Lower lobe of right lung (tissue), 2 donors: ENCODE results near the gene TCF4. TPM values are rescaled to one million over a fixed set of nuclear protein-coding genes. Genes with fewer than 3 reads are reported as not detected.

ENCODE experiments used
- ATAC-seq, 2 donors: fragments of 200-7000 bp; cut with Tn5 transposase; one replicate each; pipeline ENCODE4 v1.9.1; 2020 to 2022; ENCODE audit warnings: mild to moderate bottlenecking in 2 of 2, moderate library complexity in 2 of 2
- DNase-seq: peaks from one replicate; pipeline ENCODE4 v3.0.0-alpha.2; 2020
- H3K27ac ChIP-seq: fragments of 200-600 bp; one replicate; pipeline ENCODE4 v1.8.0; 2022
- H3K27me3 ChIP-seq: fragments of 200-600 bp; one replicate; pipeline ENCODE4 v1.8.0; 2022; ENCODE audit warnings: low read depth
- H3K36me3 ChIP-seq: fragments of 200-600 bp; one replicate; pipeline ENCODE4 v1.8.0; 2022; ENCODE audit warnings: mild to moderate bottlenecking
- H3K4me1 ChIP-seq: fragments of 200-600 bp; one replicate; pipeline ENCODE4 v1.8.0; 2022
- H3K4me3 ChIP-seq: fragments of 200-600 bp; one replicate; pipeline ENCODE4 v1.8.0; 2022; ENCODE audit warnings: mild to moderate bottlenecking
- H3K9me3 ChIP-seq: fragments of 200-600 bp; one replicate; pipeline ENCODE4 v1.8.0; 2022
- CTCF ChIP-seq: fragments of 200-600 bp; IDR thresholded peaks from one replicate; pipeline ENCODE4 v1.8.0; 2022; ENCODE audit warnings: antibody characterized with exemption, mild to moderate bottlenecking
- intact Hi-C: fragments of 100-400 bp; cut with DNase I; formaldehyde crosslinking; loops from one replicate; pipeline ENCODE4 v1.11.0; 2022
- total RNA-seq: library from RNA; stranded (reverse); fragmentation: NEBNext Ultra II Directional; extraction: Animal tissue kit (Norgen Biotek cat#: 25700); gene quantifications from one replicate; pipeline ENCODE4 v1.2.1, GENCODE V29; 2021
- donor health status: DM: no; HTN: yes; CAD: no; lungs with severe emphysema.

Gene TCF4
- total RNA-seq, 1 donor from 2014 or later, result 112 TPM

GRCh38 chr18:55384115-55384514, 203.9 kb downstream of the TCF4 start:
- TF ChIP-seq CTCF, result no peak
- intact Hi-C loops, result no loop called here
- H3K36me3 ChIP-seq, result no peaks in the 10 kb centered on the region
- DNase-seq (no peak), ATAC-seq (no peak)
- H3K4me3 ChIP-seq, result no peak overlapping the region
- H3K4me1 ChIP-seq, result peaks cover 18% of the 10 kb centered on the region
- no peak overlapping the region for H3K27ac ChIP-seq
- no peaks in the 10 kb centered on the region for H3K27me3 ChIP-seq
- no peaks in the 10 kb centered on the region for H3K9me3 ChIP-seq

DNA sequence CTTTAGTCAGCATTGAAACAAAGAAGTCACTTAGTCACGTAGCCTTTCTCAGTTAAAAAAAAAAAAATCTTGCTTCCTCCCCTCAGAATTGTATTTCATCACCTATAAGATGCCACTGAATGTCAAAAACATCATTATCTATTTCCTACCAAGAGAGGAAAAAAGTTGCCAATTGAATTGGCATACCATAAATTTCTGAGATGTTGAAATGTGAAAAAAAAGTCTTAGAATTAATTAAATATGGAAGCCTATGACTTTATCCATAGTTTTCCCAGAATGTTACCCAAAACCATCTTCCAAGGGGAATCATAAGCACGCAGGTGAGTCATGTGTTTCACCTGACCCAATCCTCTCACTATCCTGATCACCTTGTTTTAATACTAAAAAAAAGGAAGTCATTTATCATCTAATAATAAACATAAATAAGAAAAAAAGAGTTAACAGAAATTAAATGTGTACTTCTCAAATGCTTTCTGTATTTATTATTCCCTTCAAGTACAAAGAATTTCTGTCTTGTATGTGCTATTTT, 205.7 kb downstream of the TCF4 start:
- H3K9me3 ChIP-seq, result no peaks in the 10 kb centered on the region
- ATAC-seq, result no peak

GRCh38 chr18:55381277-55381676, 206.7 kb downstream of the TCF4 start:
- H3K4me1 ChIP-seq, result no peaks in the 10 kb centered on the region
- H3K27me3 ChIP-seq, result no peaks in the 10 kb centered on the region
- no peaks in the 10 kb centered on the region for H3K9me3 ChIP-seq
- intact Hi-C loops, result no loop called here
- DNase-seq, result no peak
- H3K36me3 ChIP-seq, result no peaks in the 10 kb centered on the region
- no peak for TF ChIP-seq CTCF
- no peak overlapping the region for H3K4me3 ChIP-seq
- no peak overlapping the region for H3K27ac ChIP-seq
- no peak for ATAC-seq

More for the DNA sequence above, 205.7 kb downstream of the TCF4 start:
- Histone ChIP-seq H3K4me1 (peaks cover 9% of the 10 kb centered on the region), H3K36me3 (no peaks in the 10 kb centered on the region), H3K27me3 (no peaks in the 10 kb centered on the region), H3K27ac (no peak overlapping the region), H3K4me3 (no peak overlapping the region)
- TF ChIP-seq CTCF, result no peak
- intact Hi-C loops, result no loop called here
- no peak for DNase-seq

- Histone ChIP-seq H3K27ac (no peak overlapping the region), H3K4me1 (no peaks in the 10 kb centered on the region), H3K9me3 (no peaks in the 10 kb centered on the region), H3K4me3 (no peak overlapping the region), H3K36me3 (no peaks in the 10 kb centered on the region), H3K27me3 (no peaks in the 10 kb centered on the region)
- DNase-seq, result no peak
- ATAC-seq, result no peak
- no peak for TF ChIP-seq CTCF
- intact Hi-C loops, result no loop called here
Measured at GRCh38 chr18:55380589-55380988, 207.4 kb downstream of the TCF4 start.

GRCh38 chr18:55376387-55376786, 211.6 kb downstream of the TCF4 start:
- Histone ChIP-seq H3K27ac (no peak overlapping the region), H3K4me3 (no peak overlapping the region), H3K27me3 (no peaks in the 10 kb centered on the region), H3K9me3 (no peaks in the 10 kb centered on the region), H3K4me1 (no peaks in the 10 kb centered on the region), H3K36me3 (no peaks in the 10 kb centered on the region)
- intact Hi-C loops, result no loop called here
- DNase-seq (no peak), ATAC-seq (no peak)
- TF ChIP-seq CTCF, result no peak

DNA sequence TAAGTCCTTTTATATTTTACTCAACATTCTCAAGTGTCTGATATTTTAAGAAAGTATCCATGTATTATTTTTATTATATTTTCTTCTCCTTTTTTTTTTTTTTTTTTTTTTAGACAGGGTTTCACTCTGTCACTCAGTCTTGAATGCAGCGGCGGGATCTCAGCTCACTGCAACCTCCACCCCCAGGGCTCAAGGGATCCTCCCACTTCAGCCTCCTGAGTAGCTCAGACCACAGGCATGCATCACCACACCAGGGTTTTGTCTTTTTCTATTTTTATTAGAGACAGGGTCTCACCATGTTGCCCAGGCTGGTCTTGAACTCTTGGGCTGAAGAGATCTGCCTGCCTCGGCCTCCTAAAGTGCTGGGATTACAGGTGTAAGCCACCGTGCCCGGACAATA, 212.1 kb downstream of the TCF4 start:
- H3K27me3 ChIP-seq, result no peaks in the 10 kb centered on the region
- H3K4me3 ChIP-seq, result no peak overlapping the region
- no peaks in the 10 kb centered on the region for H3K36me3 ChIP-seq
- no peak overlapping the region for H3K27ac ChIP-seq
- intact Hi-C loops, result no loop called here
- H3K9me3 ChIP-seq, result no peaks in the 10 kb centered on the region
- no peak for DNase-seq
- ATAC-seq, result no peak
- H3K4me1 ChIP-seq, result no peaks in the 10 kb centered on the region
- TF ChIP-seq CTCF, result no peak
